ENCODE data around the gene HTT. TPM values are rescaled to one million over a fixed set of nuclear protein-coding genes. Genes with fewer than 3 reads are reported as not detected.

The HTT gene
- total RNA-seq, 2 donors from 2014 or later = 104 to 109 TPM

DNA sequence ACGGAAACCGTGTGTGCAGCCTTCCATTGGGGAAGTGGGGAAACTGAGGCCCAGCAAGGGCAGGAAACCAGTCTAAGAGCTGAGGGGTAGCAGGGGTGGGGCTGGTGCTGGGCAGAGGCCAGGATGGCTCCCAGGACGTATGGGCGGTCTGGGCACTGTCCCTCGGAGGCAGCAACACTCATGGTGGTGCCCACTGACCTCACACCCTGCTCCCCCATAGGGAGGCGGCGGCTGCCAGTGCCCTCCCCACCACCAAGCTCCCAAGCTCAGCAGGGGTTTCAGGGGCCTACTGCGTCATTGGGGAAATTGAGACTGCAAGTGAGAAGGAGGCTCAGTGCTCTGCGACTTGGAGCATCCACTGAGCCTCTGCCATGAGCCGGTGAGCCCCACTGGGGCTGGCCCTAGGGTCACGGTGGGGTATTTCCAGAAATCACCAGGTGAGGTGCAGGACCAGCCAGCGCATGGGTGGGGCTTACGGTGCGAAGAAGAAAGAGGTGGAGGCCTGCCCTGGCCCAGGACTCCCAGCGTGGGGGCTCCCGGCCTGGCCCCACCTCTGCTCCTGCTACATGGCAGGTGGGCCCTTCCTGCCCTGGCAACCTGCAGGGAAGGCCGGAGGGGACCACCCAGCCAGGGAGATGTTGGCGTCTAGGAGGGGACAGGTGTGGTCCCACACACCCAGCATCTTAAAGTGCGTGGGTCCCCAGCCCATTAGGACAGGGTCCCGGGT is 175.4 kb downstream of the HTT start:
- no peak overlapping the region for H3K9ac ChIP-seq (ENCODE audit: extremely low read depth, low read length, poor library complexity, severe bottlenecking)
- no peak overlapping the region for H3K27ac ChIP-seq (ENCODE audit: low read depth, low read length)
- Mint-ChIP-seq H3K27ac (peak overlapping the region; percentile 61), H3K4me1 (peaks cover 4% of the 10 kb centered on the region), H3K4me3 (no peak overlapping the region), H3K27me3 (ENCODE audit: insufficient read depth) (no peaks in the 10 kb centered on the region), H3K36me3 (ENCODE audit: low read depth) (peaks cover 2% of the 10 kb centered on the region), H3K9me3 (no peaks in the 10 kb centered on the region)
- H3K9me3 ChIP-seq (ENCODE audit: control insufficient read depth, low read length) = no peaks in the 10 kb centered on the region
- no peaks in the 10 kb centered on the region for H3K36me3 ChIP-seq (ENCODE audit: control insufficient read depth, insufficient read depth, low read length)
- no peaks in the 10 kb centered on the region for H3K27me3 ChIP-seq (ENCODE audit: control insufficient read depth, insufficient read depth, low read length, poor library complexity, severe bottlenecking)
- no peak overlapping the region for H3K4me3 ChIP-seq (ENCODE audit: low read length)
- no peak for DNase-seq
- TF ChIP-seq, protein P1, sequence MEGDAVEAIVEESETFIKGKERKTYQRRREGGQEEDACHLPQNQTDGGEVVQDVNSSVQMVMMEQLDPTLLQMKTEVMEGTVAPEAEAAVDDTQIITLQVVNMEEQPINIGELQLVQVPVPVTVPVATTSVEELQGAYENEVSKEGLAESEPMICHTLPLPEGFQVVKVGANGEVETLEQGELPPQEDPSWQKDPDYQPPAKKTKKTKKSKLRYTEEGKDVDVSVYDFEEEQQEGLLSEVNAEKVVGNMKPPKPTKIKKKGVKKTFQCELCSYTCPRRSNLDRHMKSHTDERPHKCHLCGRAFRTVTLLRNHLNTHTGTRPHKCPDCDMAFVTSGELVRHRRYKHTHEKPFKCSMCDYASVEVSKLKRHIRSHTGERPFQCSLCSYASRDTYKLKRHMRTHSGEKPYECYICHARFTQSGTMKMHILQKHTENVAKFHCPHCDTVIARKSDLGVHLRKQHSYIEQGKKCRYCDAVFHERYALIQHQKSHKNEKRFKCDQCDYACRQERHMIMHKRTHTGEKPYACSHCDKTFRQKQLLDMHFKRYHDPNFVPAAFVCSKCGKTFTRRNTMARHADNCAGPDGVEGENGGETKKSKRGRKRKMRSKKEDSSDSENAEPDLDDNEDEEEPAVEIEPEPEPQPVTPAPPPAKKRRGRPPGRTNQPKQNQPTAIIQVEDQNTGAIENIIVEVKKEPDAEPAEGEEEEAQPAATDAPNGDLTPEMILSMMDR (conservative IDR thresholded peaks at IDR 0.05) = no peak
- H3K4me1 ChIP-seq (ENCODE audit: control insufficient read depth, insufficient read depth, low read length) = no peaks in the 10 kb centered on the region
- 80 to 88% methylated on average over 11 to 20 of the region's 20 CpGs for WGBS, 2 experiments (ENCODE audit: insufficient coverage in 1 of 2, insufficient read length in 1 of 2)

DNA sequence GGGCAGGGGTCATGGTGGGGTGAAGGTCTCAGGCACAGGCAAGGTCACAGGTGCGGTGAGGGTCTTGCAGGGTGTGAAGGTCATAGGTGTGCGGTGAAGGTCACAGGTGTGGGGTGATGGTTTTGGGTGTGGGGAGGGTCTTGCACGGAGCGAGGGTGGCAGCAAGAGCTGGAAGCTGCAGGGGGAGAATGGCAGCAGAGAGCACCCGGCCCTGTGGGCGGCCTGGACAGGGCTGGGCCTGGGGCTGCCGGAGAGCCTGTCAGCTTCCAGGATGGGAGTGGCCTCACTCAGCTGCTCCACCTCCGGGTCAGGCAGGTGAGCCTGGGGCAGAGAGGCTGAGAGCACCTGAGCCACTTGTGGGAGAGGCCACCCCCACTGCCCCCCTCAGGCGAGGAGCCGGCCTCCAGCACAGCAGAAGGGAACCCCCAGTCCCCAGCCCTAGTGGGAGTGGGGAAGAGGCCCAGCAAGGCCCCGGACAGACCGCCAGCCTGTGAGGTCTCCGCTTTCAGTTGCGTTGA is 176.0 kb downstream of the HTT start:
- H3K36me3 Mint-ChIP-seq (ENCODE audit: low read depth) = no peaks in the 10 kb centered on the region
- 79 to 84% methylated on average over 11 to 14 of the region's 14 CpGs for WGBS, 2 experiments (ENCODE audit: insufficient coverage in 1 of 2, insufficient read length in 1 of 2)
- Histone ChIP-seq H3K4me3 (ENCODE audit: low read length) (no peak overlapping the region), H3K9ac (ENCODE audit: extremely low read depth, low read length, poor library complexity, severe bottlenecking) (no peak overlapping the region), H3K27ac (ENCODE audit: low read depth, low read length) (peak overlapping the region; percentile 44), H3K9me3 (ENCODE audit: control insufficient read depth, low read length) (no peaks in the 10 kb centered on the region), H3K27me3 (ENCODE audit: control insufficient read depth, insufficient read depth, low read length, poor library complexity, severe bottlenecking) (no peaks in the 10 kb centered on the region), H3K4me1 (ENCODE audit: control insufficient read depth, insufficient read depth, low read length) (no peaks in the 10 kb centered on the region), H3K36me3 (ENCODE audit: control insufficient read depth, insufficient read depth, low read length) (no peaks in the 10 kb centered on the region)
- peaks cover 4% of the 10 kb centered on the region for H3K4me1 Mint-ChIP-seq
- H3K4me3 Mint-ChIP-seq = no peak overlapping the region
- H3K9me3 Mint-ChIP-seq = no peaks in the 10 kb centered on the region
- TF ChIP-seq, protein P1 (conservative IDR thresholded peaks at IDR 0.05) = no peak
- peak; percentile 91 for DNase-seq
- H3K27me3 Mint-ChIP-seq (ENCODE audit: insufficient read depth) = no peaks in the 10 kb centered on the region
- H3K27ac Mint-ChIP-seq = peak overlapping the region; percentile 61

DNA sequence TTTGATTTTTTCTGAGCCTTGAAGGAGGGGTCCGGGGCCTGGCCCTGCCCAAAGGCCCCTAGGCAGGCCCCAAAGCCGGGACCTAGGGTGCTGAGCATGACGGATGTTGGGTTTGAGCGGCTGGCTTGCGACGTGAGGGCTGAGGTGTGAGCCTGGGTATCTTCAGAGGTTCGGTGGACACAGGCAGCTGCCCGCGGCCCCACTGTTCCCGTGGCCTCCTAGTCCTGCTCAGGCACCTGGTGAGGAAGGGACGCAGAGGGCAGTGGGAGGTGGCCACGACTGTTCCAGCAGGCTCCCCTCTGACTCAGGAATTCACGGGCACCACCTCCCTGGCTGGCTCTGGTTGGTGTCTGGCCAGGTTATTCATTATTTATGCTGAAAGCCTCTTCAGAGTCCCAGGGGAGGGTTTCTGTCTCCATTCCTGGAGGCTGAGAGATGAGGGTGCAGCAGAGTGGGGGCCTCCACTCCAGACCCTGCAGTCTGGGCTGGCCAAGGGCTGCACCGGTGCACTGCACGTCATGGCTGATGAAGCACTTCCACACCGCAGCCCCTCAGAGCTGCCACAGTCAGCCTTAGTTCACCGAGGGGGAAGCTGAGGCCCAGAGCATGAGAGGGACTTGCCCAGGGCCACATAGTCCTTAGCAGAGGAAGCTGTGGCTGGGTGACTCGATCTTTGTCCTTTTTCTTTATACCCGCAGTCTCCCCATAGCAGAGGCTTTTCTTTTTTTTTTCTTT is 176.6 kb downstream of the HTT start:
- Mint-ChIP-seq H3K36me3 (ENCODE audit: low read depth) (no peaks in the 10 kb centered on the region), H3K27me3 (ENCODE audit: insufficient read depth) (no peaks in the 10 kb centered on the region), H3K4me1 (peaks cover 4% of the 10 kb centered on the region), H3K27ac (no peak overlapping the region), H3K9me3 (no peaks in the 10 kb centered on the region), H3K4me3 (no peak overlapping the region)
- peak overlapping the region; percentile 44 for H3K27ac ChIP-seq (ENCODE audit: low read depth, low read length)
- no peaks in the 10 kb centered on the region for H3K4me1 ChIP-seq (ENCODE audit: control insufficient read depth, insufficient read depth, low read length)
- H3K36me3 ChIP-seq (ENCODE audit: control insufficient read depth, insufficient read depth, low read length) = no peaks in the 10 kb centered on the region
- no peak overlapping the region for H3K4me3 ChIP-seq (ENCODE audit: low read length)
- no peaks in the 10 kb centered on the region for H3K9me3 ChIP-seq (ENCODE audit: control insufficient read depth, low read length)
- no peaks in the 10 kb centered on the region for H3K27me3 ChIP-seq (ENCODE audit: control insufficient read depth, insufficient read depth, low read length, poor library complexity, severe bottlenecking)
- 73 to 81% methylated on average over 9 to 19 of the region's 19 CpGs for WGBS, 2 experiments (ENCODE audit: insufficient coverage in 1 of 2, insufficient read length in 1 of 2)
- H3K9ac ChIP-seq (ENCODE audit: extremely low read depth, low read length, poor library complexity, severe bottlenecking) = no peak overlapping the region
- TF ChIP-seq, protein P1 (conservative IDR thresholded peaks at IDR 0.05) = no peak
- peak; percentile 85 for DNase-seq
